Smooth muscle cell (in vitro differentiated cells): Measurements from ENCODE around the gene RBM10. TPM values are rescaled to one million over a fixed set of nuclear protein-coding genes. Genes with fewer than 3 reads are reported as not detected.
A peak's percentile ranks its signal among the peaks of the same experiment; 100 is the strongest.

ENCODE experiments used
- DNase-seq: peaks from one replicate; lab custom pipeline; 2025; ENCODE audit not compliant: unreplicated experiment; lab: John Stamatoyannopoulos, UW
- H2AFZ ChIP-seq: fragments of 200-600 bp; sonication (generic); 2 replicates; pipeline ENCODE4 v1.6.0; 2016; ENCODE audit warnings: antibody characterized with exemption, low read depth, mild to moderate bottlenecking
- H3F3A ChIP-seq: fragments of 200-600 bp; sonication (generic); 2 replicates; pipeline ENCODE4 v1.6.0; 2017; ENCODE audit warnings: antibody characterized with exemption, low read depth
- H3K27ac ChIP-seq: fragments of 200-600 bp; sonication (generic); 2 replicates; pipeline ENCODE4 v1.5.1; 2016; ENCODE audit warnings: low read depth, mild to moderate bottlenecking
- H3K27me3 ChIP-seq: fragments of 200-600 bp; sonication (generic); 2 replicates; pipeline ENCODE4 v1.6.1; 2016; ENCODE audit warnings: low read depth, mild to moderate bottlenecking
- H3K36me3 ChIP-seq: fragments of 200-600 bp; sonication (generic); 2 replicates; pipeline ENCODE4 v1.5.1; 2016; ENCODE audit warnings: low read depth
- H3K4me1 ChIP-seq: fragments of 200-600 bp; sonication (generic); 2 replicates; pipeline ENCODE4 v1.5.1; 2016; ENCODE audit warnings: low read depth
- H3K4me2 ChIP-seq: fragments of 200-600 bp; sonication (generic); 2 replicates; pipeline ENCODE4 v1.6.0; 2016; ENCODE audit warnings: mild to moderate bottlenecking
- H3K4me3 ChIP-seq: fragments of 200-600 bp; sonication (generic); 2 replicates; pipeline ENCODE4 v1.5.1; 2016; ENCODE audit warnings: mild to moderate bottlenecking
- H3K79me2 ChIP-seq: fragments of 200-600 bp; sonication (generic); 2 replicates; pipeline ENCODE4 v1.6.0; 2016; ENCODE audit warnings: low read depth, mild to moderate bottlenecking
- H3K9ac ChIP-seq: fragments of 200-600 bp; sonication (generic); 2 replicates; pipeline ENCODE4 v1.6.0; 2016; ENCODE audit warnings: low read depth
- H3K9me3 ChIP-seq: fragments of 200-600 bp; sonication (generic); replicated peaks from 2 replicates; pipeline ENCODE4 v1.5.1; 2016; ENCODE audit warnings: low read depth
- H4K20me1 ChIP-seq: fragments of 200-600 bp; sonication (generic); 2 replicates; pipeline ENCODE4 v1.6.0; 2016; ENCODE audit warnings: low read depth
- CTCF ChIP-seq: fragments of 200-600 bp; sonication (generic); IDR thresholded peaks from 2 replicates; pipeline ENCODE4 v1.5.1; 2017; ENCODE audit warnings: borderline replicate concordance, mild to moderate bottlenecking, antibody characterized with exemption; ENCODE audit not compliant: insufficient read depth, poor library complexity, severe bottlenecking
- WGBS: methylation state at CpG from one replicate; pipeline ENCODE4 v1.1.7; 2016; ENCODE audit warnings: low lambda C conversion rate; 5-methylcytosine and 5-hydroxymethylcytosine counted together
- polyA plus RNA-seq: library from polyadenylated mRNA; unstranded; fragments of >200 nt; fragmentation: Nextera tagmentation; extraction: Ambion mirVana; gene quantifications from 2 replicates; pipeline ENCODE4 v1.2.1, GENCODE V29; 2016
- small RNA-seq: library from RNA; depleted of rRNA; stranded (forward); fragments of <200 nt; gene quantifications from one replicate; pipeline ENCODE3, GENCODE V24; 2014
- total RNA-seq: library from RNA; depleted of rRNA; stranded (reverse); fragments of >200 nt; gene quantifications from 2 replicates; pipeline ENCODE4 v1.2.3, GENCODE V29; 2014

Gene RBM10
- total and polyA plus RNA-seq, 2 experiments from 2014 or later, result 18.3 to 39.2 TPM

- peaks cover 57% of the 10 kb centered on the region for H3K79me2 ChIP-seq
- H3K9me3 ChIP-seq, result no peaks in the 10 kb centered on the region
- H3K4me1 ChIP-seq, result peaks cover 23% of the 10 kb centered on the region
- TF ChIP-seq CTCF, result no peak
- H3K9ac ChIP-seq, result peak overlapping the region; percentile 100
- peaks cover 38% of the 10 kb centered on the region for H4K20me1 ChIP-seq
- H3K4me3 ChIP-seq, result peak overlapping the region; percentile 94
- DNase-seq, result no peak
- H3K4me2 ChIP-seq, result peak overlapping the region; percentile 99
- H3K36me3 ChIP-seq, result no peaks in the 10 kb centered on the region
- H3F3A ChIP-seq, result peaks cover 15% of the 10 kb centered on the region
- H3K27me3 ChIP-seq, result no peaks in the 10 kb centered on the region
- peak overlapping the region; percentile 100 for H3K27ac ChIP-seq
- 56% methylated on average over 3 of the region's 3 CpGs for WGBS
- H2AFZ ChIP-seq, result no peak overlapping the region
Observed at GRCh38 chrX:47234583-47234982, 89.6 kb downstream of the RBM10 start.

GRCh38 chrX:47235691-47236103 is 90.7 kb downstream of the RBM10 start:
- Histone ChIP-seq H3K9me3 (no peaks in the 10 kb centered on the region), H3K4me2 (peak overlapping the region; percentile 99), H4K20me1 (peaks cover 46% of the 10 kb centered on the region), H3F3A (peaks cover 11% of the 10 kb centered on the region), H3K9ac (peak overlapping the region; percentile 100), H3K4me3 (peak overlapping the region; percentile 94), H3K79me2 (peaks cover 57% of the 10 kb centered on the region), H2AFZ (no peak overlapping the region), H3K27me3 (no peaks in the 10 kb centered on the region), H3K4me1 (peaks cover 23% of the 10 kb centered on the region), H3K27ac (peak overlapping the region; percentile 100), H3K36me3 (no peaks in the 10 kb centered on the region)
- TF ChIP-seq CTCF, result no peak
- whole genome bisulfite sequencing, result 35% methylated on average over 4 of the region's 4 CpGs
- DNase-seq, result no peak

Small RNA genes within 50 kb of the gene (small RNA-seq; reads per million reads assigned to genes)
- not detected for gene RNU12-2P

Other genes starting within 250 kb of the RBM10 start
- 6.7 and 7.2 TPM in 2 replicates for gene JADE3, start 232.8 kb upstream of the RBM10 start, total RNA-seq
- gene JADE3, start 232.8 kb upstream of the RBM10 start, polyA plus RNA-seq, result 2.0 and 4.3 TPM in 2 replicates
- 1.1 and 2.5 TPM in 2 replicates for gene RGN, start 66.8 kb upstream of the RBM10 start, total RNA-seq
- gene RGN, start 66.8 kb upstream of the RBM10 start, polyA plus RNA-seq, result 0.96 and 3.6 TPM in 2 replicates
- gene NDUFB11, start 519 bp upstream of the RBM10 start, total RNA-seq, result 67.4 and 82.6 TPM in 2 replicates
- gene NDUFB11, start 519 bp upstream of the RBM10 start, polyA plus RNA-seq, result 167 and 178 TPM in 2 replicates
- gene UBA1, start 48.6 kb downstream of the RBM10 start, total RNA-seq, result 223 and 233 TPM in 2 replicates
- 243 and 246 TPM in 2 replicates for gene UBA1, start 48.6 kb downstream of the RBM10 start, polyA plus RNA-seq
- gene CDK16, start 73.5 kb downstream of the RBM10 start, total RNA-seq, result 118 and 176 TPM in 2 replicates
- 269 and 270 TPM in 2 replicates for gene CDK16, start 73.5 kb downstream of the RBM10 start, polyA plus RNA-seq
- 80.6 and 84.0 TPM in 2 replicates for gene USP11, start 87.8 kb downstream of the RBM10 start, total RNA-seq
- 211 and 221 TPM in 2 replicates for gene USP11, start 87.8 kb downstream of the RBM10 start, polyA plus RNA-seq
- gene ZNF157, start 225.4 kb downstream of the RBM10 start, total RNA-seq, result 0.22 TPM in 1 of 2 replicates, not detected in the other
- gene ZNF157, start 225.4 kb downstream of the RBM10 start, polyA plus RNA-seq, result not detected in 2 replicates